GM21360 (cell line): Measurements from ENCODE around the gene PROB1.
A peak's percentile ranks its signal among the peaks of the same experiment; 100 is the strongest.
"Not testable (repeated sequence)": the region's sequence is repeated elsewhere in the genome, so short reads cannot be mapped to it uniquely, and the experiment has no call there.

Source experiments
- ATAC-seq: cut with Tn5 transposase; IDR thresholded peaks from one replicate; pipeline ENCODE4 v1.9.1; 2021; ENCODE audit warnings: mild to moderate bottlenecking, moderate library complexity; ENCODE audit not compliant: unreplicated experiment

PROB1 gene, protein sequence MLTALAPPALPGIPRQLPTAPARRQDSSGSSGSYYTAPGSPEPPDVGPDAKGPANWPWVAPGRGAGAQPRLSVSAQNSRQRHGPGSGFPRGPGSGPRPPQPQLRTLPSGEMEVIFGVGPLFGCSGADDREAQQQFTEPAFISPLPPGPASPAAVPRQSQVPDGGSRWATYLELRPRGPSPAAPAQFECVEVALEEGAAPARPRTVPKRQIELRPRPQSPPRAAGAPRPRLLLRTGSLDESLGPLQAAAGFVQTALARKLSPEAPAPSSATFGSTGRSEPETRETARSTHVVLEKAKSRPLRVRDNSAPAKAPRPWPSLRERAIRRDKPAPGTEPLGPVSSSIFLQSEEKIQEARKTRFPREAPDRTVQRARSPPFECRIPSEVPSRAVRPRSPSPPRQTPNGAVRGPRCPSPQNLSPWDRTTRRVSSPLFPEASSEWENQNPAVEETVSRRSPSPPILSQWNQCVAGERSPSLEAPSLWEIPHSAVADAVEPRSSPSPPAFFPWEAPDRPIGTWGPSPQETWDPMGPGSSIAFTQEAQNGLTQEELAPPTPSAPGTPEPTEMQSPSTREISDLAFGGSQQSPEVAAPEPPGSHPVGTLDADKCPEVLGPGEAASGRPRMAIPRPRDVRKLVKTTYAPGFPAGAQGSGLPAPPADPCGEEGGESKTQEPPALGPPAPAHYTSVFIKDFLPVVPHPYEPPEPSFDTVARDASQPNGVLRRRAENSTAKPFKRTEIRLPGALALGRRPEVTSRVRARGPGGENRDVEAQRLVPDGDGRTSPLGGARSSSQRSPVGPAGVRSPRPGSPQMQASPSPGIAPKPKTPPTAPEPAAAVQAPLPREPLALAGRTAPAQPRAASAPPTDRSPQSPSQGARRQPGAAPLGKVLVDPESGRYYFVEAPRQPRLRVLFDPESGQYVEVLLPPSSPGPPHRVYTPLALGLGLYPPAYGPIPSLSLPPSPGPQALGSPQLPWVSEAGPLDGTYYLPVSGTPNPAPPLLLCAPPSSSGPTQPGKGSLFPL

DNA sequence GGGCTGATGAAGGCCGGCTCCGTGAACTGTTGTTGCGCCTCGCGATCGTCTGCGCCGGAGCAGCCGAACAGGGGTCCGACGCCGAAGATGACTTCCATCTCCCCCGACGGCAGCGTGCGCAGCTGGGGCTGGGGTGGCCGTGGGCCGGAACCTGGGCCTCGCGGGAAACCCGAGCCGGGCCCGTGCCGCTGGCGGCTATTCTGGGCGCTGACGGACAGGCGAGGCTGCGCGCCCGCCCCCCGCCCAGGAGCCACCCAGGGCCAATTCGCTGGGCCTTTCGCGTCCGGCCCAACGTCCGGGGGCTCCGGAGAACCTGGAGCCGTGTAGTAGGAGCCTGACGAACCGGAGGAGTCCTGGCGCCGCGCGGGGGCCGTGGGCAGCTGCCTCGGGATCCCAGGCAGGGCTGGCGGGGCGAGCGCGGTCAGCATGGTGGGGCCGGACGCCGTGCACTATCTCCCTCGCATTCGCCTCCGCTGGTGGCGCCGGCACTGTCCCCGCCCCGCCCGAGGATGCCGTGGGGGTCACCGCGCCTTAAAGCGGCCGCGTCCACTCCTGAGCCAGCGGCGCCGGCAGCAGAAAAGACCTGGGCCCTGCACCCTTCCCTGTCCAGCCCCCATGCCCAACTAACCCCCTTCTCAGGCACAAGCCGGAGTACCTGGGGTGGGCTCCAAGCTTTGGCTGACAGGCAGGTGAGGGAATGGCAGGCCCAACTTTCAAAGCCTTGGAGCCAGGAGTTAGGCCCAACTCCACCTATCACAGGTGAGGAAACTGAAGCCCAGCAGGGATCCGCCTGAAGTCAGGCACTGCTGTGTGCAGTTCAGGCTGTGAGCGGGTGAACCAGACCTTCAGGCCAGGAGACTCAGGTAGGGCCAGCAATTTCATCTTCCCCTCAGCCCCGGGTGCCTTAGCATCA, at the start of gene PROB1:
Gene PROB1, minus strand, starts transcription at position 451 of the 913 bp plus-strand sequence. Its CDS starts 23 bp downstream, at position 428.
- ATAC-seq = no peak

DNA sequence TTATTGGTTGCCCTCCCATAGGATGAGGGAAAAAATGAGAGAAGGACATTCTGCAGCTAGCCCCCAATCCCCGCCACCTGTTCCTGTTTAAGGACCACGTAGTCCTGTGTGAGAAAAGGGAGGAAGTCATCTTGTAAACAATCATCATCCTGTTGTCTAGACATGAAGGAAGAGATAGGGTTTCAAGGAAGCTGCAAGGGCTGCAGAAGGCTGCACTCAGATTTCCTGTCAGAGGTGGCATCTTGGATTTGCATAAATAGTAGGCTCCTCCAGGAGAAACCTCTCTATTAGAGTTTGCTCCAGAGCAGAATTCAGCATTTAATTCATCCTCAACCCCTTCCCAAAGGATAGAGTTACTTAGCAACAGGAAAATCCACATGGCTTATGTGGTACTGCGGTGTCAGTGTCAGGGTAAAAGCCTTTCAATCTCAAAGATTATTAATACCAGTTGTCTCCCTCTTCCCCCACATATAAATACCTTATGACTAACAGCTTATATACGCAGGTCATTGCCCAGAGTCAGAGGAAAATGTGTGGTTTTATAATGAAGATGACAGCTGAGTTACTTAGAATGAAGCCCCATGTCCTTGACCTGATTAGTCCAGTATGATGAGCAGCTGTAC, 49.0 kb upstream of the PROB1 start:
- ATAC-seq = no peak

DNA sequence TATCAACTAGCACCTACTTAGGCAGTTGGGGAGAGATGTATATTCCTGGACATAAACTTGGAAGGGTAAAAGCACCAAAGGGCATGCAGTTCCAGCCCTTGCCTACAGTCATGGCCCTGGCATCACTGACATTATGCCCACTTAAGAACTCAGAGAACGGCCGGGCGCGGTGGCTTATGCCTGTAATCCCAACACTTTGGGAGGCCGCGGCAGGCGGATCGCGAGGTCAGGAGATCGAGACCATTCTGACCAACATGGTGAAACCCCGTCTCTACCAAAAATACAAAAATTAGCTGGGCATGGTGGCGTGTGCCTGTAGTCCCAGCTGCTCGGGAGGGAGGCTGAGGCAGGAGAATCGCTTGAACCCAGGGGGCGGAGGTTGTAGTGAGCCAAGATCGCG, 45.5 kb upstream of the PROB1 start:
- ATAC-seq = not testable (repeated sequence)

DNA sequence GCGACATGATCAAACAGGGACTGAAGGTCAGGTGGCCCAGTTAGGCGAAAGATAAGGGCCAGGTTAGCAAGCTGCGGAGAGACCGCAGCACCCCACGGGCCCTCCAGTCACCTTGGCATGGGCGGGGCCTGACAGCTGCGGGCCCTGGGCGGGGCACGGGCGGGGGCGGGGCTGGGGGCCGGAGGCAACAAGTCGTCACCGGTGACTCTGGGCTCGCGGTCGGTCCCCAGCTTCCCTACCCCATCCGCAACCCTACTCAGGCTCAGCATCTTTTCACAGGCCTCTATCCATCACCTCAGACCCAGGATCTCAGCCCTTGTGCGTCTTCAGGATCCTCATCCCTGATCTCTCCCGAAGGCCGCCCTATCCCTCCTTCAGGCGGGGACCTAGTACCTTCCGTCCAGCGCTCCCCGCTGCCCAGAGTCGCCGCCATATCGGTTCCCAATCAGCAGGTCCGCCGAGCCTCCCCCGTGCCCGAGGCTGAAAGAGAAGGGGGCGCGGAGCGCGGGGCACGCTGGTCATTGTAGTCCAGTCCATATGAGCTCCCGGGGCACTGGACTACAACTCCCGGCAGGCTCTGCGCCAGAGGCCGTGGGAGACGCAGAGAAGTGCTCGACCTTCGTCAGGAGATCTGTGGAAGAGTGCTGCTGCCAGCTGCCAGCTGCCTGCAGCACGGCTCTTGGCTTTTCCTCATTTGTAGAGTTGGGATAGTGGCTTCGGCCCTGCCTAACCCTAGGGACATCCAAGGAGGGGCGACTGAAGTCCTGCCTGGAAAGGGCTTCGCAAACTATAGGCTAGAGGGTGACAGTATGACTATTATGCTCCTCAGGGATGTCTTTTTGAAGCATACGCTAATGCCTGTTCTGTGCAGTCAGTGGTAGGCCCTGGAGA, 44.4 kb upstream of the PROB1 start, which contains the start of gene DNAJC18:
Gene DNAJC18, minus strand, starts transcription at position 513 of the 891 bp plus-strand sequence. Its CDS starts 80 bp downstream, at position 433.
- peak; percentile 92 for ATAC-seq

DNA sequence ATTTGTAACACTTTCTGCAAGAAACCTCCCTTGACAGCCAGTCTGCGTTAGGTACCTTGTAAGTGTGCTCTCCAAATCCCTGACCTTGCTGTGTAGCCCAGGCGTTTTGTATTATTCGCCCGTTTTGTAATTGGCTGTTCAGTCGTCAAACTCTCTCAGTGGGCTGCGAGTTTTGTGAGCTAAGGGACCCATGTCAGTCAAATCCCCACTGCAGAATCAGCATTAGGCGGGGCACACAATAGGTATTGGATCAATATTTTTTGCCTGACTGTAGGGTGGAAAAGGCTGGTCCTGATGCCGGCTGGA, 43.8 kb upstream of the PROB1 start:
- ATAC-seq = no peak

DNA sequence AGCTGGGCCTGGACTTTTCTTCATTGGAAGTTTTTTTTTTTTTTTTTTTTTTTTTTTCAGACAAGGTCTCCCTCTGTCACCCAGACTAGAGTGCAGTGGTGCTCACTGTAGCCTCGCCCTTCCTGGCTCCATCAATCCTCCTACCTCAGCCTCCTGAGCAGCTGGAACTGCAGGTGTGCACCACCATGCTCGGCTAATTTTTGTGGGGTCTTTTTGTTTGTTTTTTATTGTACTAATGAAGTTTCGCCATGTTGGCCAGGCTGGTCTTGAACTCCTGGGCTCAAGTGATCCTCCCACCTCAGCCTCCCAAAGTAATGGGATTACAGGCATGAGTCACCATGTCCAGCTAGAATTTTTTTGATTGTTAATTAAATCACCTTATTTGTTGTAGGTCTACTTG, 40.8 kb upstream of the PROB1 start:
- ATAC-seq = no peak

DNA sequence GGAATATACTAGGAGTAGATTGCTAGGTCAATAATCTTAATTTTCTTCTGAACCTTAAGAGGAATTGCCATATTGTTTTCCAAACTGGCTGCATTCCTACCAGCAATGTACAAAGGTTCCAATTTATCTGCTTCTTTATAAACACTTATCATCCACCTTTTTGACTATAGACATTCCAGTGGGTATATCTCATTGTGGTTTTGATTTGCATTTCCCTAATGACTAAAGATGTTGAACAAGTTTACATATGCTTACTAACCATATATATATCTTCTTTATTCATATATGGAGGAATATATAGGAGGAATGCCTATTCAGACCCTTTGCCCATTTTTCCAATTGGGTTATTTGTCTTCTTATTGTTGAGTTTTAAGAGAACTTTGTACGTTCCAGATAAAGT, 36.8 kb upstream of the PROB1 start:
- ATAC-seq = no peak

DNA sequence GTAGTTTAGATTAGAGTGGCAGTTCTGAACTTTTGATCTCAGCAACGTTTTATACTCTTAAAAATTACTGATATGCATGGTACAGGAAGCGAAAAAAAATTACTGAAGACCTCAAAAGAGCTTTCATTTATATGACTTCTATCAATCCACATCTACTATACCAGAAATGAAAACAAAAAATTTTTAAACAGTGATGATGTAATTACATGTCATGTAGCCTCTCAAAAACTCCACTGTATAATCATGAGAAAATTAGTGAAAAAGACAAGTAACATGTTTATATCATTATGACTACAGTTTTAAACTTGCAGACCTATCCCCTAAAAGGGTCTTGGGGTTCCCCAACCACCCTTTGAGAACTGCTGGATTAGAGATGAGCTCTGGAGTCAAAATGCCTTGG, 35.1 kb upstream of the PROB1 start:
- ATAC-seq = no peak

DNA sequence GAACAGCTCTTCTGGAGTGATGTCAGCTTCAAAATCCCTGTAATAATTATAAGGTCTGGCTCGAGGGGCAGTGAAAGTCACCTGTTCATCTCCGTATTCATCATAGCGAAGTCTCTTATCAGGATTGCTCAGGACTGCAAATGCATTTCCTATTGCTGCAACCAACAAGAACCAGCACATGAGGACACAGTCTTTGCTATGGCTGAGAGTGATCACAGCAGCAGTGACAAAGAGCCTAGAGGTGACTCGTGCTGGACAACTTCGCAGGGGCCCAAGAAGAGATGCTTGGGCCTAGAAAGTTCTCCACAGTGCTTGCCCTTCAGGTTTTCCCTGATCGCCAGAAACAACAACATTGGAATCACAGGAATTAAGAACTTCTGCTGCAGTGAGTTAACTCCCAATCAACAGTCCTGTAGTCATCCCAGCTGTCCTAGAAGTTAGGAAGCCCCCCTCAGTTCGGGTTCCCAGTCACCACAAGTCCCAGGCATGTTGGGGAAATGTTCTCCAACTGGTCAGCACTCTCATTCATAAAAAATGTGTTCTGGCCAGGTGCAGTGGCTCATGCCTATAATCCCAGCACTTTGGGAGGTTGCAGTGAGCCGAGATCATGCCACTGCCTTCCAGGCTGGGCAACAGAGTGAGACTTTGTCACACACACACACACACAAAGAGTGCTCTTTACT, 31.4 kb upstream of the PROB1 start:
- no peak for ATAC-seq

DNA sequence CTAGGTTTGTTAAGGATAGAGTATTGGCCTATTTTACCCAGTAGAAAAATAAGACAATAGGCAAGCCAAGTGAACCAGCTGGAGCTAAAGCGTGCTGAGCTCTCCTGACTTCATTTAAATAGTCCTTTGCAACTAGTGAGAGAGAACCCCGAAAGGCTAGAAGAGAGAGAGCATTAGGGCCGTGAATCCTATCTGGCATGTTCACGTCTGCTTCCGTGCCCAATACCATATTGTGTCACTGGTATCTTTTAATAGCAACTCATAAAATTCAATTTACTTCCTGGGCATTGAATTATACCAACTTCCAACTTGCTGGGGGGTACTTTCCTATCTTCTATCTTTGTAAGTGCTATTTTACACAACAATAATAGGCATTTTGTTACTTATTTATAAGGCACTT, 30.6 kb upstream of the PROB1 start:
- ATAC-seq = no peak

DNA sequence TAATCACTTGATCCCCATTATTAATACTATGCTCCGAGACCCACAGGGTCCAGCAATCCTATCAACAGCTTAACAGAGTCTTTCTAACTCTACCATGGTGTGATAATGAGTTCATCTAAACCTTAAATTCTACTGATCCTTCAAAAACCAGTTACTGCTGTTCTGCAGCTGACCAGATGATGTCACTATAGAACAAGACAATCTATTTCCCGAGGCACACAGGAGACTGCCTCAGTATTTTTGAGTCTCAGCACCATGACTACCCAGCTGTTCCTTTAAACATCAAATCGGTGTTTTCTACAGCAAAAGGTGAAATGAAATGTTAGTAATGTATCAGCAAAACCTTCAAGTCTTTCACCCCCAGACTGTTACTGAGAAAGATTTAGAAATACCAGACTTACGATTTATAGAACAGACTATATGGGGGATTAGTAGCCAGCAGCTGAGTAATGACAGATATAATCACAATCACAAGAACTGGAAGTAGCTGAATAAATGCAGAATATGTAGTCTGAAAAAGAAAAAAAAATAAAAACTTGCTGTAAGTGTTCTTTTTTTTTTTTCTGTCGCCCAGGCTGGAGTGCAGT, 27.5 kb upstream of the PROB1 start:
- no peak for ATAC-seq

DNA sequence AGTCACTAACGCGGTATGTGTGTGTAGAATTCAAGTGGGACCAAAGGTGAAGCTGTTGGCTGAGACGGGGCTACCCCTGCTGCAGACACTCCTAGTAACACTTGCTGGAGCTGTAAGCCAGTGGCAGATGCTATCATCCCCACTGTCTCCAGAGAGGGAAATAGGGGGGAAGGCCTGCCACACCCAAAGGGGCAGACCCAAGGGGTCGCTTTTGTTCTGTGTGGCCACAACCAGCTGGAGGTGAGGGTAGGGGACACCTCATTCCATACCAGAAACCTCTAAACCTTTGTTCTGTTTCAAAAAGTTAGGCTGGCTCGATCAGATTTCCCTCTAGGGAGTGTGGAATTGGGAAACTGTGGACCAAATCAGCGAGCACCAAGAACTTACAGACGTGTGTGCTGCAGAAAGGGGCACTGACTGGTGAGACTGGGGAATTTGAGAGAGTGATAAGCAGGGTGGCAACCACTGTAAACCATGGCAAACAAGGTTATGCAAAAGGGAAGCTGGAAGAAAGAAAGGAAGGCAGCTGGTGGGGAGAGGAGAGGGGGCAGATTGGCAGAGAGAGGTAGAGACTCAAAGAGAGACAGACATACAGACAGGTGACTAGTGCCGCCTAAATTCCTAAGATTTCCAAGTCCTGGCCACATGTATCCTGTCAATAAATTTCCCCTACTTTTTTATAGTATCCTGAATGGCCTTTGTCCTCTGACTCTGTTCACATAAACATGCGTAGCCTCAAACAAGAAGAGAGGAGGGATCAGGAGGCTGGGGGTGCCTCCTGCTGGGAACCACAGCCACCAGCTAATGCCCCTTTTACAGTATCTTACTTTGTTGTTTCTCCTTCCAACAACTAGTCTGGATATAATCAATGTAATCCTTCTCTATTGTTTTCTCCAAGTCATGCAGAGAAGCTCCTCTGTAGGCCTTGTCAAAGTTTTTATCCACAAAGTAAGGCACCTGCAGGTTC, 24.6 kb upstream of the PROB1 start:
- ATAC-seq = no peak

DNA sequence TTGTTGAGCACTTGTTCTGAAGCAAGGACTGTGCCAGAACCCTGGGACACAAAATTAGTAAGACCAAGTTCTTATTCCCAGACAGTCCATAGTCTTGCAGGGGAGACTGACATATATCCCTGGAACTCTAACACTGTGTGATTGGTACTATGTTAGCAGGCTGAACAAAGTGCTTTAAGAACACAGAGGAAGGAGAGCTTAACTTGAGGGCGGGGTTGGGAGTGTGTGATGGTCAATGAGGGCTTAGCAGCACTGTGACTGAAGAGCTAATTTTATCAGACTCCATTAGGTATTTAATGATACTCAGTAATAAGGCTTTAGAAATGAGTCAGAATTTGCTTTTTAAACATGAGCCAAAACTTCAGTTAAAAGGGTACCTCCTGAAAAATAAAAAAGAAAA, 23.9 kb upstream of the PROB1 start:
- no peak for ATAC-seq

DNA sequence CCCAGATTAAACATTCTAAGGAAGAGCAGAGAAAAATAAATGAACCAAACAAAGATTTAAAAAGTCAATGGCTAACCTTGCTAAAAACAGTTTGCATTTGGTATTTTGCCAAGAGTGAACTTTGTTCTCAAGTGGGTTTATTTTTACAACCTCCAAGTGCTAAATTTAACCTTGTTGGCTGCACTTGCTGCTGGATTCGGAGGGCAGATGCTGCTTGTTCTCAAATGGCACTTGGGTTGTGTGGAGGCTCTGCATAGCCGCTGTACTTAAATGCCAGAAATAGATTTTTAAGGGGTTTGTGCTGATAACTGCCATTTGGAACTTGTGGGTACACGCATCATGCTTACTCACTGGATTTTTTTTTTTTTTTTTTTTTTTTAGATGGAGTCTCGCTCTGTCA, 22.3 kb upstream of the PROB1 start:
- ATAC-seq = no peak

DNA sequence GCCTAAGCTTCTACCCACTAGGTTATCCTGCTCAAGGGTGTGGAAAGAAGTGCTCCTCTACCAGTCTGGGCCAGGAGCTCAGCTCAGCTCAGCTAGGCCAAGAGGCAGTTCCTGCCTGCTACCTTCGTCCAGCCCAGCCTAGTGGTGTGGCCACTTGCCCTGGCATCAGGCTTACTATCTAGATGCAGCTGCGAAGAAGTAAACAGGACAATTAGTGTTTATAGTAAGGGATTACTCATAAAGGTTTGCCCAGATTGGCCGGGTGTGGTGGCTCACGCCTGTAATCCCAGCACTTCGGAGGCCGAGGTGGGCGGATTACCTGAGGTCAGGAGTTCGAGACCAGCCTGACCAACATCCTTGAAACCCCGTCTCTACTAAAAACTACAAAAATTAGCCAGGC, 21.7 kb upstream of the PROB1 start:
- ATAC-seq = no peak

DNA sequence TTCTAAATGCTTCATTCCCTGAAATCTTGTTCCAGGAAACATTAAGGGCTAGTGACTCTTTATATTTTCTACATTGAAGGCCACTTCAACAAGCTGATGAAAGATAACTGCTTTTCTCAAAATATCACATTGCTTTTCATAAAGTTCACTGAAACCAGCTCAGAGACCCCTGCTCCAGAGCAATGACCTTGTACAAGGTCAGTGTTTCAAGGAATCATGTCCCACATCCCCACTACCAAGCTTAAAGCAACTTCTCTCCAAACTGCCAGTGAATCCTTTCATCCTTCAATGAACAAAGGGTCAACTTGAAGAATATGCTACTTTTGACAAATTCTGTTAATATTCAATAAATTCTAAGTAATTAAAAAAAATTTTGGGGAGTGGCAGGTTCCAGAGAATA, 21.0 kb upstream of the PROB1 start:
- no peak for ATAC-seq

DNA sequence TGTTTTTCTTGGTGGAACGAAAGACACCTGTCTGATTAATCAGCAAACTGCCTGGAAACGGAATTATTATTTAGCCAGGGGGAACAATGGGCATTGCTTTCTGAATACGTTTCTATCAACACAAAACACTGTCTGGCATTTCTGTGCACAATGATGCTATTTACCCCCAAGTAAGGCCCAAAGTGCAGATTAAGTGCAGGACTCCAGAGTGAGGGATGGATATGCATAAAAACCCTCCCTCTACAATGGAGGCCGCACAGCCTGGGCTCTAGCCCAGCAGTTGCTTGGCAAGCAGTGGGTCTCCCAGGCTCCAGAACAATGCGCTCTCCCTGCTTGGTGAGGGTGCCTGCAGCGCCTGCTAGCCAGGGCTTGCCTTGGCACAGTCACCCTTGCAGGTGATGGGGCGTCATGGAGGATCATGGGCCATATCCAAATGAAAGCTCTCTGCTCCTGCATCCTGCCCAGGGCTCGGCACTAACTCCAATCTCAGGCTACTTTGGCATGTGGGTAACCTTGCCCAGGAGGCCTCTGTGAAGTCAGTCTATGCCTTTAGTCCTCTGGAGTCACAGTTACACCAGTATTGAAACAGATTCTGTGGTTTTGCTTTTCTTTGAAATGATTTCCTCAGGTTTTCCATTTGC, 20.4 kb upstream of the PROB1 start:
- no peak for ATAC-seq
